CD4-positive, alpha-beta T cell treated with Interleukin-17A for 4 hours (primary cell): ENCODE data around the gene PRR16.
"Not testable (repeated sequence)": the region's sequence is repeated elsewhere in the genome, so short reads cannot be mapped to it uniquely, and the experiment has no call there.

Source experiments
- DNase-seq: peaks from one replicate; pipeline ENCODE4 v3.0.0-alpha.2; 2020; ENCODE audit warnings: mixed read lengths

PRR16 gene

DNA sequence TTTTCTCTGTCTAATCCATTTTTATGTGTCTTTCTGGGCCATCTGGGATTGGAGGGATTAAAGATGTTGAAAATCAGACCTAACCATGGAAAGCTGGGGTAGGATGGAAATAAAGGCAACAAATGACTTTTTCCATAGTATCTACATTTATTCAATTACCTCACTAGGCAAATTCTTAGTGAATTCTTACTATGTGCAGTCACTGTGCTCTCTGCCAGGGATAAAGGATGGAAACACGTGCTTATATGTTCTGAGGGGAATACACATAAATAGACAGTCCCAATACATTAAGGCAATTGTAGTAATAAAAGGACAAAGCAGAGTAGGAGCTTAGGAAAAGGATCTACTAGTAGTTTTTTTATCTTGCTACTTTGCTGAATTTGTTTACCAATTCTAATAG is 214.2 kb downstream of the PRR16 start:
- DNase-seq = no peak

GRCh38 chr5:120682851-120683250 is 218.8 kb downstream of the PRR16 start:
- DNase-seq = no peak

GRCh38 chr5:120683580-120683979 is 219.5 kb downstream of the PRR16 start:
- DNase-seq = no peak

- no peak for DNase-seq
Measured at GRCh38 chr5:120684213-120684612, 220.1 kb downstream of the PRR16 start.

DNA sequence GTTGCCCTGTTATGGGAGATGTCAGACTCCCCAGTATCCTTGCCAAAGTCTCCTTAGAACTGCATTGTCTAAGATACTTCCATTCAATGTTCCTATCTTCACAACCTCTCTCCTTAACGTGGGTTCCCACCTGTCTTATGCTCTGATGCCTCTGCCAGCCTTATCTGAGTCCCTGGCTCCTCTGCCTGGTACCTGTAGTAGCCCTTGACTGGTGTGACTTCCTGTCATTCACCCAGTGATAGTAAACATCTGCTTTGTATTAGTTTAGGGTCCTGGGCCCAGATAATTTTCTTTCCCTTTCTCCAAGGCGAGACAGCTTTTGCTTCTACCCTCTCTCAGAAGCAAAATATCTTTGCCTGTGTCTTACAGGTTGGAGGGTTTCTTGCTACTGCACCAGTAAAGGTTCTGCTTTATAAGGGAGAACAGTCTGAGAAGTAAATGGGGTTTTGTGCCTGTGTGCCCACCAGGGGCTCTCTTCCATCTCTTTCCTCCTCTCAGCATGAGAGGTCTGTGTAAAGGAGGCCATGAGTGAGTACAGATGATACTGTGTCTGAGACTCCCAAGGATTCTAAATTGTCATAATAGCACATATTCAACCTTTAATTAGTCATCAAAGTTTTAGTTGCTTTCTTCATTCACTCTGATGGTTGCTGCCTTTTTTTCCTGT is 220.8 kb downstream of the PRR16 start:
- no peak for DNase-seq

DNA sequence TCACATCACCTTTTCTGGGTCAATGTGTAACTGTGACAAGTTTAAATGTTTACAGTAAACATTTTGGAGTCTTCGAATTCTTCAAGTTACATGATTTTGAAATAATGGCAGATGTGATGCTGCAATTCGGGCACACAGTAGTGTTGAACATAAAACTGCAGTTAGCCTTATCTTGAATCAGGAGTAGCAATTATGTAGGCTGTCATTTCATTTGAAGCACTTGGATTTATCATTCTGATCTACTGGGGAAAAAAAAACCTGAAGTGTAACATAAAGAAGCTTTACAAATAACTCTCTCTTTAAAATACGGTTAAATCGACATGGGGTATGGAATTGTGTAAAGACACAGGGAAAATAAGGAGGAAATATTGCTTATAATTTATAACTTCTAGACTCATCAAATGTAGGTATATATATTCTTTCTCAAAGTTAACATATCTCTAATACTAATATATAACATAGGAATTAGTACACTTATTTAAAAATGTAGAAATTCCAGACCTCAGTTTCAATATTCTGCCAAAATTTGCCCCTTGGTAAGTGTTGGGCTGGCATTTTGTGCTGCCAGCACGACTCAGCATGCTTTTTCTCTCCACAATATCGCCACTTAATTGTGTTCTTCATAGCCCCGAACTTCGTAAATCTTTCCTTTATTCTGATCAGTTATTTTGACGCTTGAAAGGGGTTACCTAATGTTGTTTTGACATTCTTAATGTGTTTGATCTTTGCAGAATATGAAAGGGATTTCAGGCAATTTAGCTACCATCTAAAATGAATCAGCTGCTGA is 226.7 kb downstream of the PRR16 start:
- no peak for DNase-seq

DNA sequence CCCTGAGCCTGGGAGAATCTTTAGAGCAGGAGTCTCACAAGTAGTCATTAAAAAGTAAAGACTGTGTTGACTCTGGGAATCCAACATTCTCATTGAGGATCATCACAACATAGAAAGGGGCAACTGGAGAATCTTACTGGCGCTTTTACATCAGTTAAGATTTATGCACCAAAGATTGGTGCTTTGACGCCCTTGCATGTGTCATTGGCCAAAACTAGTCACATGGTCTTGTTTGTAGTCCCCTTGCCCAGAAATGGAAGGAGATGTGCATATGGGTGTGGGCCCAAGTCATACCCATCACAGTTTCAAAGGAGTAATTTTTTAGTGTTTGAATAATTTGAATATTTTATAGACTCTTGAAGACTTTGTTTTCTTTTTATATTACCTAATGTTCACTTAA is 228.2 kb downstream of the PRR16 start:
- DNase-seq = no peak

GRCh38 chr5:120695368-120695880 is 231.3 kb downstream of the PRR16 start:
- no peak for DNase-seq

GRCh38 chr5:120697147-120697546 is 233.0 kb downstream of the PRR16 start:
- DNase-seq = no peak

GRCh38 chr5:120697670-120698327 is 233.7 kb downstream of the PRR16 start:
- not testable (repeated sequence) for DNase-seq

- not testable (repeated sequence) for DNase-seq
Measured at GRCh38 chr5:120700653-120701052, 236.6 kb downstream of the PRR16 start.

DNA sequence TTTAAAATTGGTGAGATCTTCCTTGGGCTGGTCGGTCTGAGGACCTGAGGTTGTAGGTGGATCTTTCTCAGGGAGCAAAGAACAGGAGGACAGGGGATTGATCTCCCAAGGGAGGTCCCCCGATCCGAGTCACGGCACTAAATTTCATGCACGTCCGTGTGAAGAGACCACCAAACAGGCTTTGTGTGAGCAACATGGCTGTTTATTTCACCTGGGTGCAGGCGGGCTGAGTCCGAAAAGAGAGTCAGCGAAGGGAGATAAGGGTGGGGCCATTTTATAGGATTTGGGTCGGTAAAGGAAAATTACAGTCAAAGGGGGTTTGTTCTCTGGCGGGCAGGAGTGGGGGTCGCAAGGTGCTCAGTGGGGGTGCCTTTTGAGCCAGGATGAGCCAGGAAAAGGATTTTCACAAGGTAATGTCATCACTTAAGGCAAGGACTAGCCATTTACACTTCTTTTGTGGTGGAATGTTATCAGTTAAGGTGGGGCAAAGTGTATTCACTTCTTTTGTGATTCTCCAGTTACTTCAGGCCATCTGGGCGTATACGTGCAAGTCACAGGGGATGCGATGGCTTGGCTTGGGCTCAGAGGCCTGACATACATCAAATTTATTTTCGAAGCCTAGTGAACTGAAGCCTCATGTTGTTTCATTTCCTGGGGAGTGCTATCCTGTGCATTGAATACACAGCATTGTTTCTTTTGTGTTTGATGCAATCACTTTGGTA is 238.9 kb downstream of the PRR16 start:
- not testable (repeated sequence) for DNase-seq

DNA sequence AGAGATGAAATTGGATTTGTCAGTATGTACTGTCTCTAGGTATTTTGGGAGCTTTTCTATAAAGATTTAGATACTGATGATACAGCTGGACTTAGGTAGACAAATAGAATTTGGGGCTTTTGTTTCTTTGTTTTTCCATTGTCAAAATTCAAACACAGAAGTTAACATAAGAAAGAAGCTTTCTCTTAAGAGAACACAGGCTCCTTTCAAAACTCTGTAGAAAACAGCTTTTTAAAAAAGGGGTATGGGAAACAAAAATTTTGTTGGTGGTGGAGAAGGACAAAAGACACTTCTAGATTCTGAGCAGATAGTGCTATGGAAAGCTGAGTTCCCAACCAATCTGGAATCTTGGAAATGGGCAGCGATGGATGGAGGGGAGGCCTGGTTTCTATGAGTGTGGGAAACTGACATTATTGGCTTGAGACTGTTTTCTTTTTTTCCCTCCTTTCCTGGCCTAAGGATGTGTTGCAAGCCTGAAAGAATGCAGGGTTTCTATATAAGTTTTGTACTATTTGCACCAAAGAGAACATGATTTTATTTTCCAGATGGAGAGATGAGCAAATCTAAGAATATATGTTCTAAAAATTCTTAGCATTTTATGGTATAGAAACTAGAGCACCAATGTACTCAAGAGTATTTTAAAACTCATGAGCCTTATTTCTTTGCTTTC is 240.0 kb downstream of the PRR16 start:
- DNase-seq = no peak

DNA sequence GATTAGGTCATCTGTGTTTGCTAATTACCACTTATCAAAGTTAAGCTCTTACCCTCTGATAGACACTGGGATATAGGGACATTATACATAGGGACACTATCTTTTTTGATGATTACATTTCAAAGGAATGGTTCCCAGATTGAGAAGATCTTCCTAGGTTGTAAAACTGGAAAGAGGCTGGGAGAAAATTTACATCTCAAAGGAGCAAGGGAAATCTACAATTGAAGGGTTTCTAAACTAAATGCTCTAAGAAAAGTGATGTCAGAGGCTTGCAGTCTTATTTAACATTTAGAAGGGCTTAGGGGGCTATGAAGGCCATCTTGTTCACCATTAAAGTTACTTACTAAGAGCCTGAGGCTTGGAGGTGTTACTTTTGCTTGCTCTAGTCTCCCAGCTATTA is 242.8 kb downstream of the PRR16 start:
- DNase-seq = no peak

DNA sequence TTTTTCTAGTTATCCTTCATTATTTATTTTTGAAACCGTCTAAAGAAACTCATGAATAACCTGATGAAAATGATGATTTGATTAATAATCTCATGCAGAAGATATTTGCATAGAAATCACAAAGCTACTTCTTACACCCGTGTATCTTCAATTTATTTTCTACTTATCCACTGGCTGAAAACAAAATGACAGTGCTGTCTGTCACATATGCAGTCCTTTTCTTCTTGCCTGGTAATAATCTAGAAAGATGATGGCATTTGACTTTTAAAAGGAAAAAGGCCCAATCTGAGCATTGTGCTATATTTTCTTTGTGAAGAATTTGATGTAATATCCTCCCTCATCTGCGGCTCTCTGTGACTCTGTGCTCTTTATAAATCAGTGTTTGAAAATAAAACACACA is 253.3 kb downstream of the PRR16 start:
- no peak for DNase-seq

DNA sequence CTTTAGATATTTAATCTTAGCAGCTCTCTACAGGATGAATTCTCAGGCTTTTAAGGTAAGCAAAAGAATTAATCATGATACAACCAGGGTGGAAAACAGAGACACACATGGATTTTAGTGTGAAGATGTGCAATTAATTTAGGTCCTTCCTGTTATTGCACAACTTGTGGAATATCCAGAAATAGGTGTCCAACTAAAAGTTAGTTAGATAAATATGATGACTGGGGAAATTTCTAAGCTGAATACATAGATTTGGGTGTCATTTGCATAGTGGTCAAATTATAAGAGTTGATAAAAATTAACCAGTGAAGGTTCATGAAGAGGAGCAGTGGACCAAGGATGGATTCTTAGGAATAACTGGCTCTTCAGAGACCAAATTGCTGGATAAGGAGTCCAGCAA is 266.1 kb downstream of the PRR16 start:
- no peak for DNase-seq

DNA sequence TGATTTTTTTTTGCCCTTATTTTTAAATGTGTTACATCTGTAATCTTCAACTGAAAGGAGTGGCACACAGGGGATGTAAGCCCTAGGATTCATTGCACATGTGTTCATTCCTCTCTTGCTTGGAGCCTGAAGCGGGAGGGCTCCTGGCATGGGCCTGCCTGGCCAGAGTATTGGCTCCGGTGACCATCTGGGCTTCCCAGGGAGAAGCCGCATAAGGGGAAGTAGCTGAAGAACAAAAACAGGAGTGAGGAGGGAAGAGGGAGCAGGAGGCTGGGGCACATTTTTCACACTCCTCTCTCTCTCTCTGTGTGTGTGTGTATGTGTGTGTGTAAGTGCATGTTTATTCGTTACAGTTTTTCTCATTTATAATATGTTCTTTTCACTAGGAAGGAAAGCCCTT is 269.9 kb downstream of the PRR16 start:
- DNase-seq = no peak

DNA sequence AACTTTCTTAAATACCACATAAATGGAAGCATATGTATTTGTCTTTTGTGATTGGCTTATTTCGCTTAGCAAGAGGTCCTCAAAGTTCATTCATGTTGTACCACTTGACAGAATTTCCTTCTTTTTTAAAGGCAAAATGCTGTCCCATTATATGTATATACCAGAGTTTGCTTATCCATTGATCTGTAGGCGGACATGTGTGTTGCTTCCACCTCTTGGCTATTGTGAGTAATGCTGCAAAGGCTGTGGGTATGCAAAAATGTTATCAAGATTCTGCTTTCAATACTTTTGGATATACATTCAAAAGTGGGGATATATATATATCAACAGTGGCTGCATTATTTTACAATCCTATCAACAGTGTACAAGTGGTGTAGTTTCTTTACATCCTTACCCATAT is 271.0 kb downstream of the PRR16 start:
- no peak for DNase-seq
